ENCODE measurements around the gene APOLD1.
A peak's percentile ranks its signal among the peaks of the same experiment; 100 is the strongest.
"Not testable (repeated sequence)": the region's sequence is repeated elsewhere in the genome, so short reads cannot be mapped to it uniquely, and the experiment has no call there.

Gene APOLD1

GRCh38 chr12:12810553-12811021, 25.1 kb downstream of the APOLD1 start:
- DNase-seq = no peak

- DNase-seq = no peak
These were observed 25.9 kb downstream of the APOLD1 start for GRCh38 chr12:12811343-12811742.

GRCh38 chr12:12812174-12812573, 26.7 kb downstream of the APOLD1 start:
- DNase-seq = no peak

- DNase-seq = no peak
These were observed 27.2 kb downstream of the APOLD1 start for GRCh38 chr12:12812618-12813119.

DNA sequence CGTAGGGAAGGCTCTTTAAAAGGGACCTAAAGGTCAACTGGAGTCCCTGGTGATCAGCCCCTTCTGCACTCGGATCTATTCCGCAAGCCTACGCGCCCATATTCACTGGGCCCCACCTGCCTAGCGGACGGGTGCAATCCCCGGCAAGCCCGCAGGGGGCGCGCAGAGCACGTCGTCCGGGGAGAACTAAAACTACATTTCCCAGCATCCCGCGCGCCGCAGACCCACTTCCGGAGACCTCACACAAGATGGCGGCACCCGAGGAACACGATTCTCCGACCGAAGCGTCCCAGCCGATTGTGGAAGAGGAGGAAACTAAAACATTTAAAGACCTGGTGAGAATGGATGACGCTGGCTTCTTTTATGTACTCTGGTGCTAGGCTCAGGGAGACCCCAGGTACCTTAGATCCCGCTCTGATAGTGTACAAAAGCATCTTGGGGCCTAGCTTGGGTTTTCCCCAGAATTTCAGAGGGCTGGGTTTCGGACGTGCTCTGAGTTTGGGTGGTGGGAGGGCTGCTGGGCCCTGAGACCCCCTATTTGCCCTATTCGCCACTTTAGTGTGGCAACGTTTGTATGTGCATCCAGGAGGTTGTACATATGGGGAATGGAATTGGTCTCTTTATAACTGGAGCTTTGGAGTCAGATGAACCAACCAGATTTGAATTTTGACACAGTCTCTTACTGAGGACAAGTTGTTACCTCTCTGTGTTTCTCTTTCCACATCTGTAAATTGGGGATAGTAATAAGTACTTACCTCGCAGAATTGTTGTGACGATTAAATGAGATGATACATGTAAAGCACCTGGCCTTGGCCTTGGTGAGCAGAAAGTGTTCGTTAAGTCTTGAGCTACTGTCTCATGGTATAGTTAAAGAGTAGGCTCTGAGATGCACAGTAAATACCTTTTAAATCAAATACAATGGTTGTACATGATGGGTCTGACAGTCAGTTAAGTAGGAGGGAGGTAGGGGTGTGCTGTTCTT, 28.0 kb downstream of the APOLD1 start, which contains the start of gene DDX47:
TSS of gene DDX47 (plus strand) at position 227 of the 982 bp plus-strand sequence. CDS start at position 249, 22 bp downstream.
- peak; percentile 85 for DNase-seq

- no peak for DNase-seq
These were observed 32.2 kb downstream of the APOLD1 start for GRCh38 chr12:12817616-12818015.

- no peak for DNase-seq
These were observed 33.2 kb downstream of the APOLD1 start for GRCh38 chr12:12818701-12819100.

- DNase-seq = no peak
These were observed 33.8 kb downstream of the APOLD1 start for GRCh38 chr12:12819221-12819620.

GRCh38 chr12:12819752-12820311, 34.4 kb downstream of the APOLD1 start:
- no peak for DNase-seq

- not testable (repeated sequence) for DNase-seq
These were observed 34.9 kb downstream of the APOLD1 start for GRCh38 chr12:12820376-12820775.

DNA sequence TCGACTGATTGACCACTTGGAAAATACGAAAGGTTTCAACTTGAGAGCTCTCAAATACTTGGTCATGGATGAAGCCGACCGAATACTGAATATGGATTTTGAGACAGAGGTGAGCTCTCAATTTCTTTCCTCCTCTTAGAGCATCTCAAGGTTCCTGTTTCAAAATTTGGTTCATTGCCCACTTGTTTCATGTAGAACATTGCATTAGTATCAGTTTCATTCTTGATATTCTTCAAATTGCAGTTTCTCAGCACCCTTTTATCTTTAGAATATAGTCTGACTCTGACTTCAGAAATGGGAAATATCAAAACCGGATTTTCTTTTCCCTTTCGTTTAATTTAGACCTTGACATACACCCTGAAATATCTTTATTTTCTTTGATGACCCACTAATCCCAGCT, 36.5 kb downstream of the APOLD1 start:
- DNase-seq = peak; percentile 12

- DNase-seq = no peak
These were observed 37.4 kb downstream of the APOLD1 start for GRCh38 chr12:12822886-12823285.

- no peak for DNase-seq
These were observed 37.8 kb downstream of the APOLD1 start for GRCh38 chr12:12823300-12823699.

DNA sequence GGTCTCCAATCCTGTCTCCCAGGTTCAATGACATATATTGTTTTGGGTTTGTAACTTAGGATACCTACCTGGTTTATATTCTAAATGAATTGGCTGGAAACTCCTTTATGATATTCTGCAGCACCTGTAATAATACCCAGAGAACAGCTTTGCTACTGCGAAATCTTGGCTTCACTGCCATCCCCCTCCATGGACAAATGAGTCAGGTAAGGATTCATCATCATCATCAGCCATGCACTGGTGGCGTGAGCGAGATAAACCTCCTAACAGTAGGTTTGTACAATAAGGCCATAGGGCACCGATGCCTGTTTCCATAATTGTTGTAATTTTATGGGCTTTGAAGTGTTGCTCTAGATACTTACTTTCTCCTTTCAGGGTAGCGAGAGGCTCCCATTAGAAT, 38.4 kb downstream of the APOLD1 start:
- DNase-seq = no peak

DNA sequence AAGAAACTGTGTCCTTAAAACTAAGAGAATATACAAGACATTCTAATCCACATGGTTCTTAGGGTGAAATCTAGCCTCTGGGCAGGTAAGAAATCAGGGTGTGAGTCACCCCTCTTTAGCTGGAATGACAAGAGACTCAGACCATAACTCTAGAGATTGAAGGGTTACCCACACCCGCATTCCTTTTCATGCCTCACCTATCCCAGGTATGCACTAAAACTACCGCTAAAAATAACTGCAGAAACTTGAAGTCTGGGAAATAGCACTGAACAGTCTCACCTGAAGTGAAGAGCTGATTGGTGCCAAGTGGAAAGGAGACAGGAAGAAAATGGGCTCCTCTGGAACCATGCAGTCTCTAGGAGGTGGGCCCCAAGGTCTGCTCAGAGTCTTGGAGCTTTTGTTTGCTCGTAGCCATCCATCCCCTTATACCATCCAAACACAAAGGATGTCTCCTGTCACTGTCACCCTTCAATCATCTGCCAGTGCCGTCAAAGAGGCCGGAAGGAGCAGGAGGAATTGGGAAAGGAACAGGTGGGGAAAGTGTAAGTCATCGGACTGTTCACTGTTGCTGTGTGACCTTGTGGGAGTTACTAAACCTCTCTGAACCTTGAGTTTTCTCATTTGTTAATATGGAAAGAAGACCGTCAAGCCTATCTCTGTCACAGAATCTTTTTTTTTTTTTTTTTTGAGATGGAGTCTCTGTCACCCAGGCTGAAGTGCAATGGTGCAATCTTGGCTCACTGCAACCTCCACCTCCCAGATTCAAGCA, 50.1 kb downstream of the APOLD1 start:
- no peak for DNase-seq

DNA sequence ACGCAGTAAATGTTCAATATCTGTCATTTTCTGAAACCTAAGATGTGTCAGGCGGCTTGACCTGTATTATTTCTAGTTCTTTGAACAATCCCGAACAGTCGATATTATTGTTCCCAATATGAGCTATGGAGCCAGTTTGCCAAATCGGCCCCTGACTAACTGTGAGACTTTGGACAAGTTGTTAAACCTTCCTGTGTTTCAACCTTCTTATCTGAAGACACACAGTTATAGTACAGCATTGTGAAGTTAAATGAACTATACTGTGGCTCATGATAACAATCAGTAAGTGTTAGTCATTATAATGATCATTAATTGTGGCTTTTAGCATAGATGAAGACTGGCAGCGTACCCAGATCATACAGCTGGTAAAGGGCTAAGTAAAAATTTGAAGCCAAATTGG, 51.1 kb downstream of the APOLD1 start:
- no peak for DNase-seq

GRCh38 chr12:12837025-12837812, 51.8 kb downstream of the APOLD1 start:
- peak; percentile 62 for DNase-seq

DNA sequence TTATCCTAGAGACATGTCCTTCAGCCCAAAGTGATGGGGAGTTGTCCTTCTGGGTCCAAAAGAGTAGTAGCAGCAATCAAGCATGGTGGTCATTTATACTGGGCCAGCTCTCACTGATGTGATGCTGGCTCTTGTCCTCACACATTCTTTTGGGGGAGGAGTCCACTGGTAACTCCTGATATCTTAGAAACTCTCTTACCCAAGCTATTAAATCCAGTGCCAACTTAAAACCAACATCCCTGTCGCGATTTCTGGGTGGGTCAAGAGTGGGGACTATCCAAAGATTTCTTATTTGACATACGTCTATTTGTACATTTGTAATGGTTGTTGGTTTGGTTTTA, 52.3 kb downstream of the APOLD1 start:
- no peak for DNase-seq

GRCh38 chr12:12839003-12839395, 53.5 kb downstream of the APOLD1 start:
- no peak for DNase-seq

GRCh38 chr12:12839439-12839838, 54.0 kb downstream of the APOLD1 start:
- not testable (repeated sequence) for DNase-seq

GRCh38 chr12:12839873-12840579, 54.6 kb downstream of the APOLD1 start:
- DNase-seq = no peak

- no peak for DNase-seq
These were observed 55.1 kb downstream of the APOLD1 start for GRCh38 chr12:12840580-12840899.
